CD14-positive monocyte (primary cell): Measurements from ENCODE around the gene ANXA1. TPM values are rescaled to one million over a fixed set of nuclear protein-coding genes. Genes with fewer than 3 reads are reported as not detected.

Experiments
- DNase-seq, 3 donors: peaks; one replicate each; pipeline ENCODE4 v3.0.0-alpha.2; 2011 to 2022
- H2AFZ ChIP-seq: 2 replicates; pipeline ENCODE4 v1.6.0; 2012; ENCODE audit warnings: mild to moderate bottlenecking, low read depth, low read length, inconsistent platforms; ENCODE audit not compliant: insufficient read depth, poor library complexity, severe bottlenecking
- H3K27ac ChIP-seq, 2 donors: 1 replicate in 1 of 2; 2 replicates in 1 of 2; pipeline ENCODE4 v1.5.1; 2012 to 2013; ENCODE audit warnings: low read length in 2 of 2, control low read depth in 1 of 2, inconsistent platforms in 1 of 2, low read depth in 1 of 2, mild to moderate bottlenecking in 1 of 2
- H3K27me3 ChIP-seq, 2 donors: one replicate each; pipeline versions ENCODE4 v1.6.0 to v1.6.1; 2011 to 2013; ENCODE audit warnings: low read length in 2 of 2; ENCODE audit not compliant: control insufficient read depth in 2 of 2, insufficient read depth in 2 of 2
- H3K36me3 ChIP-seq, 2 donors: replicated peaks in 1 of 2; 1 replicate in 1 of 2; 2 replicates in 1 of 2; pipeline versions ENCODE4 v1.5.1 to v1.6.1; 2012 to 2013; ENCODE audit warnings: low read length in 2 of 2, control low read depth in 1 of 2, inconsistent platforms in 1 of 2, mild to moderate bottlenecking in 1 of 2; ENCODE audit not compliant: insufficient read depth in 2 of 2, control insufficient read depth in 1 of 2
- H3K4me1 ChIP-seq, 2 donors: 1 replicate in 1 of 2; 2 replicates in 1 of 2; pipeline versions ENCODE4 v1.5.1 to v1.6.1; 2012 to 2013; ENCODE audit warnings: low read length in 2 of 2, control low read depth in 1 of 2, inconsistent platforms in 1 of 2, mild to moderate bottlenecking in 1 of 2, moderate library complexity in 1 of 2; ENCODE audit not compliant: insufficient read depth in 2 of 2, control insufficient read depth in 1 of 2
- H3K4me2 ChIP-seq: replicated peaks from 2 replicates; pipeline ENCODE3; 2012; ENCODE audit warnings: low read length, moderate library complexity, mild to moderate bottlenecking; ENCODE audit not compliant: poor library complexity, severe bottlenecking; ENCODE audit errors: extremely low read depth
- H3K4me3 ChIP-seq, 3 experiments: fragments of 200-600 bp in 1 of 3; sonication (generic) in 1 of 3; replicated peaks in 1 of 3; 1 replicate in 2 of 3; 2 replicates in 1 of 3; pipeline ENCODE4 v1.5.1; 2011 to 2013; ENCODE audit warnings: low read length in 3 of 3, mild to moderate bottlenecking in 3 of 3, control low read depth in 2 of 3, low read depth in 2 of 3, inconsistent platforms in 1 of 3, moderate library complexity in 1 of 3
- H3K79me2 ChIP-seq: 2 replicates; pipeline ENCODE4 v1.6.0; 2012; ENCODE audit warnings: mild to moderate bottlenecking, control low read depth, inconsistent platforms, low read length, moderate library complexity; ENCODE audit not compliant: insufficient read depth
- H3K9ac ChIP-seq: 2 replicates; pipeline ENCODE4 v1.6.0; 2017; ENCODE audit warnings: low read length, mild to moderate bottlenecking; ENCODE audit not compliant: insufficient read depth, poor library complexity, severe bottlenecking
- H3K9me3 ChIP-seq, 2 donors: replicated peaks in 1 of 2; 1 replicate in 1 of 2; 2 replicates in 1 of 2; pipeline versions ENCODE4 v1.5.1 to v1.6.1; 2012 to 2013; ENCODE audit warnings: low read length in 2 of 2, control low read depth in 1 of 2; ENCODE audit not compliant: control insufficient read depth in 1 of 2, insufficient read depth in 1 of 2
- H4K20me1 ChIP-seq: 2 replicates; pipeline ENCODE4 v1.6.0; 2012; ENCODE audit warnings: mild to moderate bottlenecking, low read length, control low read depth, moderate library complexity; ENCODE audit not compliant: insufficient read depth
- H3K27ac Mint-ChIP-seq, 7 donors: one replicate each; pipeline ENCODE4 v1.8.0; 2020; ENCODE audit warnings: mild to moderate bottlenecking in 7 of 7, mixed read lengths in 7 of 7, moderate library complexity in 6 of 7, inconsistent platforms in 2 of 7
- H3K27me3 Mint-ChIP-seq, 3 donors: one replicate each; pipeline ENCODE4 v1.8.0; 2021 to 2022; ENCODE audit warnings: low read depth in 3 of 3, mild to moderate bottlenecking in 3 of 3, mixed read lengths in 3 of 3, moderate library complexity in 3 of 3, inconsistent platforms in 1 of 3
- H3K36me3 Mint-ChIP-seq, 2 donors: one replicate each; pipeline ENCODE4 v1.8.0; 2020; ENCODE audit warnings: mixed read lengths in 2 of 2, inconsistent platforms in 1 of 2, mild to moderate bottlenecking in 1 of 2
- H3K4me1 Mint-ChIP-seq: one replicate; pipeline ENCODE4 v1.8.0; 2020; ENCODE audit warnings: mild to moderate bottlenecking, mixed read lengths
- H3K4me3 Mint-ChIP-seq, 2 donors: one replicate each; pipeline ENCODE4 v1.8.0; 2020; ENCODE audit warnings: mild to moderate bottlenecking in 2 of 2, mixed read lengths in 2 of 2, moderate library complexity in 1 of 2
- H3K9me3 Mint-ChIP-seq, 7 donors: one replicate each; pipeline ENCODE4 v1.8.0; 2020 to 2022; ENCODE audit warnings: mixed read lengths in 7 of 7, mild to moderate bottlenecking in 6 of 7, moderate library complexity in 6 of 7, inconsistent platforms in 2 of 7
- CTCF ChIP-seq: fragments of 200-600 bp; IDR thresholded peaks from one replicate; pipeline ENCODE4 v1.8.0; 2022; ENCODE audit warnings: antibody characterized with exemption, mild to moderate bottlenecking
- WGBS: methylation state at CpG from one replicate; pipeline ENCODE4 v1.1.5; 2013; ENCODE audit warnings: missing lambda C conversion rate; ENCODE audit not compliant: insufficient coverage; 5-methylcytosine and 5-hydroxymethylcytosine counted together
- intact Hi-C, 2 donors: fragments of 100-400 bp; cut with micrococcal nuclease; formaldehyde crosslinking; loops; one replicate each; pipeline versions ENCODE4 v1.15.0 to v1.15.1; 2023
- polyA plus RNA-seq, 3 donors: library from polyadenylated mRNA; depleted of rRNA in 1 of 3; unstranded in 2 of 3; stranded (reverse) in 1 of 3; fragments of 300-500 nt in 2 of 3; fragments of >200 nt in 1 of 3; fragmentation: Illumina TruSeq in 2 of 3; gene quantifications; 1 replicate in 2 of 3; 2 replicates in 1 of 3; pipeline ENCODE4 v1.2.3, GENCODE V29; 2012 to 2021

ANXA1 gene
- polyA plus RNA-seq, 3 donors, result 992 to 1,546 (median 1,157) TPM

DNA sequence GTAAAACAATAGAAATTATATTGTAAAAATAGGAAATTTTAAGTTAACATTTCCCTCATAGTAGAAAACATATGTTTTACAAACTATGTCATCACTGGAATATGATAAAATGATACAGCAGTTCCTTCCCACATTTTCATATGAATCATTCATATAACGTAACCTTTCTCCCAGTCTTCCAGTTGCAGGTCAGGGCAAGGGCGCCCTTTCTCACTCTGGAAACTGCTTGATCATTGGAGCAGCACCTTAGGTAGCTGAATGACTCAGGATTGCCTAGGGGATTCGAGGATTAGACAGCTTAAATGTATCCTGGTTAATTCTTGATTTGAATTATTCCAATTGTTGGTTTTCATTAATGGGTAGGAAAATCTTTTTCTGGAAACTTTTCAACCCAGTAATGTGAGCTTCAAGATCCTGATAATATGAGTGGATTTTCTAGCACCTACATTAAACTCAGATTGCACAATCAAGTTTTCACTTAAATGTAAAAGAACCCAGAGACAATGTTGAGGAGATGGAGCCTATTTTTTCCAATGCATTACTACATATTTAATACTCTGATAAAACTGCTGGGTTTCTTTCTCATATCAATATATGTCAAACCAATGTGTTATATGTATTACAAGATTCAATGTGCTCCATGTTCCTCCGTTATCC lies 32.6 kb upstream of the ANXA1 start:
- Mint-ChIP-seq H3K9me3 (peaks cover 0 to 2% (median 0%) of the 10 kb centered on the region in 7 donors), H3K36me3 (no peaks in the 10 kb centered on the region), H3K4me3 (no peak overlapping the region), H3K4me1 (no peaks in the 10 kb centered on the region), H3K27ac (no peak overlapping the region), H3K27me3 (peaks cover 0 to 1% (median 0%) of the 10 kb centered on the region in 3 donors)
- 90% methylated on average over 2 of the region's 4 CpGs for WGBS
- Histone ChIP-seq H3K36me3 (no peaks in the 10 kb centered on the region), H3K4me1 (no peaks in the 10 kb centered on the region), H3K4me2 (no peak overlapping the region), H3K79me2 (no peaks in the 10 kb centered on the region), H3K9ac (no peak overlapping the region), H2AFZ (no peak overlapping the region), H3K27ac (no peak overlapping the region), H3K9me3 (no peaks in the 10 kb centered on the region), H4K20me1 (no peaks in the 10 kb centered on the region), H3K27me3 (no peaks in the 10 kb centered on the region), H3K4me3 (no peak overlapping the region)
- no peak for DNase-seq
- intact Hi-C loops, result no loop called here
- no peak for TF ChIP-seq CTCF

DNA sequence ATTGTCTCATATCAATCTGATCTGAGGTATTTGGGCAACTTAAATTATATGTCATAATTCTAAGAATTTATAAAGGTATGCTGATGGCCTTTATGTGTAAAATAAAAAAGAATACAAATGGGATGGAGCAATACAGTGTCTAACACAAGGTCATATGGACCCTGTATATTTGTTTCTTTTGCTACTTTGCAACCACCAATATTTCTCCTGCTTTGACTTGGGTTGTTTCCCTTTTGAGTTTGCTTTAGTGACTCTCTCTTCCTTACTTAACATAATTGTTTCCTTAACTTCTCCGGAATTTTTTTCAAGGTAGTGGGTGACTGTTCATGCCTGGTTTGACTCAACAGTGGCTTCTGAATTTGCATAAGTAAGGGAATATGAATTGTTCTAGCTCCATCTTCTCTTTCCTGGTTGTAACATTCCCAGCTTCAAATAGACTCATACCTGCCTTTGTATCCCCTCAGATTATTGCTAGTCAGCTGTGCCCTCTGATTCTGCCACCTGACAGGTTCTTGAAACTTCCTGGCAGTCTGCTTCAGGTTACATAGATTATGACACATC lies 30.2 kb upstream of the ANXA1 start:
- Mint-ChIP-seq H3K27me3 (no peaks in the 10 kb centered on the region), H3K4me1 (no peaks in the 10 kb centered on the region), H3K36me3 (no peaks in the 10 kb centered on the region), H3K27ac (no peak overlapping the region), H3K4me3 (no peak overlapping the region), H3K9me3 (peaks cover 0 to 2% (median 0%) of the 10 kb centered on the region in 7 donors)
- H3K4me1 ChIP-seq, result no peaks in the 10 kb centered on the region
- no peak overlapping the region for H3K4me2 ChIP-seq
- no peaks in the 10 kb centered on the region for H3K79me2 ChIP-seq
- no CpG with 5 or more reads among the region's 1 CpG for WGBS
- H2AFZ ChIP-seq, result no peak overlapping the region
- TF ChIP-seq CTCF, result no peak
- H3K9me3 ChIP-seq, result no peaks in the 10 kb centered on the region
- no peak for DNase-seq
- no peaks in the 10 kb centered on the region for H3K27me3 ChIP-seq
- no peak overlapping the region for H3K4me3 ChIP-seq
- no peak overlapping the region for H3K27ac ChIP-seq
- no peaks in the 10 kb centered on the region for H4K20me1 ChIP-seq
- H3K9ac ChIP-seq, result no peak overlapping the region
- intact Hi-C loops, result no loop called here
- no peaks in the 10 kb centered on the region for H3K36me3 ChIP-seq
